ENCODE measurements around the gene SLC7A14. TPM values are rescaled to one million over a fixed set of nuclear protein-coding genes. Genes with fewer than 3 reads are reported as not detected.

Gene SLC7A14
- total and polyA plus RNA-seq, 2 experiments from 2014 or later = 0.05 TPM; not detected in 1

- Histone ChIP-seq H4K20me1 (ENCODE audit: insufficient read depth) (no peaks in the 10 kb centered on the region), H3K4me1 (ENCODE audit: insufficient read depth) (no peaks in the 10 kb centered on the region), H3K4me3 (no peak overlapping the region), H3F3A (ENCODE audit: insufficient read depth) (no peaks in the 10 kb centered on the region), H2AFZ (no peak overlapping the region), H3K9me3 (ENCODE audit: low read depth) (no peaks in the 10 kb centered on the region), H3K4me2 (ENCODE audit: unreplicated experiment) (no peak overlapping the region), H3K79me2 (ENCODE audit: insufficient read depth) (no peaks in the 10 kb centered on the region), H3K9ac (no peak overlapping the region), H3K36me3 (ENCODE audit: low read depth) (no peaks in the 10 kb centered on the region), H3K27ac (no peak overlapping the region), H3K9me2 (ENCODE audit: insufficient read depth) (peaks cover 7% of the 10 kb centered on the region; the same call in 1 of the 2 replicates), H3K27me3 (replicated peaks; ENCODE audit: insufficient read depth) (no peaks in the 10 kb centered on the region)
- no peak for TF ChIP-seq EZH2 (IDR thresholded peaks at IDR 0.05; ENCODE audit: insufficient read depth, poor library complexity, severe bottlenecking)
- TF ChIP-seq EZH2phosphoT487 (IDR thresholded peaks at IDR 0.05; ENCODE audit: insufficient read depth, low read depth) = no peak
- 74 to 86% methylated on average over 1 of the region's 1 CpG for WGBS, 2 experiments (ENCODE audit: low coverage in 1 of 2, low lambda C conversion rate in 2 of 2, missing lambda C conversion rate in 2 of 2)
- peak; percentile 15 for DNase-seq
- in situ Hi-C loops (cut with MboI) = no loop called here
Observed at GRCh38 chr3:170602556-170602955, 16.7 kb upstream of the SLC7A14 start.

GRCh38 chr3:170600005-170600624 lies 14.2 kb upstream of the SLC7A14 start:
- Histone ChIP-seq H3K4me1 (ENCODE audit: insufficient read depth) (no peaks in the 10 kb centered on the region), H4K20me1 (ENCODE audit: insufficient read depth) (no peaks in the 10 kb centered on the region), H2AFZ (no peak overlapping the region), H3K4me2 (ENCODE audit: unreplicated experiment) (no peak overlapping the region), H3K36me3 (ENCODE audit: low read depth) (no peaks in the 10 kb centered on the region), H3K9me3 (ENCODE audit: low read depth) (no peaks in the 10 kb centered on the region), H3K9me2 (ENCODE audit: insufficient read depth) (peaks cover 7% of the 10 kb centered on the region; the same call in 1 of the 2 replicates), H3F3A (ENCODE audit: insufficient read depth) (no peaks in the 10 kb centered on the region), H3K27me3 (replicated peaks; ENCODE audit: insufficient read depth) (no peaks in the 10 kb centered on the region), H3K4me3 (no peak overlapping the region), H3K79me2 (ENCODE audit: insufficient read depth) (no peaks in the 10 kb centered on the region), H3K27ac (no peak overlapping the region), H3K9ac (no peak overlapping the region)
- WGBS, 2 experiments (ENCODE audit: low coverage in 1 of 2, low lambda C conversion rate in 2 of 2, missing lambda C conversion rate in 2 of 2) = 56% methylated on average over 4 of the region's 4 CpGs
- TF ChIP-seq EZH2 (IDR thresholded peaks at IDR 0.05; ENCODE audit: insufficient read depth, poor library complexity, severe bottlenecking) (no peak), EZH2phosphoT487 (IDR thresholded peaks at IDR 0.05; ENCODE audit: insufficient read depth, low read depth) (no peak)
- DNase-seq = no peak
- in situ Hi-C loops (cut with MboI) = no loop called here

GRCh38 chr3:170599091-170599490 lies 13.2 kb upstream of the SLC7A14 start:
- H2AFZ ChIP-seq = no peak overlapping the region
- no peak overlapping the region for H3K27ac ChIP-seq
- no peaks in the 10 kb centered on the region for H3K36me3 ChIP-seq (ENCODE audit: low read depth)
- no peaks in the 10 kb centered on the region for H3K9me3 ChIP-seq (ENCODE audit: low read depth)
- no peaks in the 10 kb centered on the region for H3K79me2 ChIP-seq (ENCODE audit: insufficient read depth)
- DNase-seq = no peak
- H3K9ac ChIP-seq = no peak overlapping the region
- no peak overlapping the region for H3K4me2 ChIP-seq (ENCODE audit: unreplicated experiment)
- TF ChIP-seq EZH2phosphoT487 (IDR thresholded peaks at IDR 0.05; ENCODE audit: insufficient read depth, low read depth) (no peak), EZH2 (IDR thresholded peaks at IDR 0.05; ENCODE audit: insufficient read depth, poor library complexity, severe bottlenecking) (no peak)
- H3K27me3 ChIP-seq (replicated peaks; ENCODE audit: insufficient read depth) = no peaks in the 10 kb centered on the region
- in situ Hi-C loops (cut with MboI) = no loop called here
- H3K9me2 ChIP-seq (ENCODE audit: insufficient read depth) = peaks cover 7% of the 10 kb centered on the region; the same call in 1 of the 2 replicates
- 75 to 94% methylated on average over 1 of the region's 1 CpG for WGBS, 2 experiments (ENCODE audit: low coverage in 1 of 2, low lambda C conversion rate in 2 of 2, missing lambda C conversion rate in 2 of 2)
- no peaks in the 10 kb centered on the region for H3F3A ChIP-seq (ENCODE audit: insufficient read depth)
- no peak overlapping the region for H3K4me3 ChIP-seq
- no peaks in the 10 kb centered on the region for H4K20me1 ChIP-seq (ENCODE audit: insufficient read depth)
- no peaks in the 10 kb centered on the region for H3K4me1 ChIP-seq (ENCODE audit: insufficient read depth)

GRCh38 chr3:170598091-170598502 lies 12.2 kb upstream of the SLC7A14 start:
- H3K4me1 ChIP-seq (ENCODE audit: insufficient read depth) = no peaks in the 10 kb centered on the region
- in situ Hi-C loops (cut with MboI) = no loop called here
- H3K9me3 ChIP-seq (ENCODE audit: low read depth) = no peaks in the 10 kb centered on the region
- H3K9ac ChIP-seq = no peak overlapping the region
- no peak for TF ChIP-seq EZH2phosphoT487 (IDR thresholded peaks at IDR 0.05; ENCODE audit: insufficient read depth, low read depth)
- TF ChIP-seq EZH2 (IDR thresholded peaks at IDR 0.05; ENCODE audit: insufficient read depth, poor library complexity, severe bottlenecking) = no peak
- H3K27ac ChIP-seq = no peak overlapping the region
- no peak overlapping the region for H3K4me3 ChIP-seq
- H3K4me2 ChIP-seq (ENCODE audit: unreplicated experiment) = no peak overlapping the region
- H3K27me3 ChIP-seq (replicated peaks; ENCODE audit: insufficient read depth) = no peaks in the 10 kb centered on the region; the same call in 1 of the 2 replicates
- no peaks in the 10 kb centered on the region for H3K36me3 ChIP-seq (ENCODE audit: low read depth)
- DNase-seq = no peak
- H2AFZ ChIP-seq = no peak overlapping the region
- H3K9me2 ChIP-seq (ENCODE audit: insufficient read depth) = peaks cover 7% of the 10 kb centered on the region; the same call in 1 of the 2 replicates
- no peaks in the 10 kb centered on the region for H3F3A ChIP-seq (ENCODE audit: insufficient read depth)
- no peaks in the 10 kb centered on the region for H3K79me2 ChIP-seq (ENCODE audit: insufficient read depth)
- no peaks in the 10 kb centered on the region for H4K20me1 ChIP-seq (ENCODE audit: insufficient read depth)

GRCh38 chr3:170594528-170594927 lies 8.7 kb upstream of the SLC7A14 start:
- in situ Hi-C loops (cut with MboI) = no loop called here

More at GRCh38 chr3:170594528-170594927, 8.7 kb upstream of the SLC7A14 start:
- Histone ChIP-seq H3K9me2 (ENCODE audit: insufficient read depth) (no peaks in the 10 kb centered on the region; the same call in 1 of the 2 replicates), H3K9ac (no peak overlapping the region), H2AFZ (no peak overlapping the region), H3K27me3 (replicated peaks; ENCODE audit: insufficient read depth) (no peaks in the 10 kb centered on the region; the same call in 1 of the 2 replicates), H3K27ac (no peak overlapping the region), H3K9me3 (ENCODE audit: low read depth) (no peaks in the 10 kb centered on the region), H3F3A (ENCODE audit: insufficient read depth) (no peaks in the 10 kb centered on the region), H3K4me1 (ENCODE audit: insufficient read depth) (no peaks in the 10 kb centered on the region), H4K20me1 (ENCODE audit: insufficient read depth) (no peaks in the 10 kb centered on the region), H3K36me3 (ENCODE audit: low read depth) (no peaks in the 10 kb centered on the region), H3K4me3 (no peak overlapping the region), H3K4me2 (ENCODE audit: unreplicated experiment) (no peak overlapping the region), H3K79me2 (ENCODE audit: insufficient read depth) (no peaks in the 10 kb centered on the region)
- DNase-seq = no peak
- TF ChIP-seq EZH2 (IDR thresholded peaks at IDR 0.05; ENCODE audit: insufficient read depth, poor library complexity, severe bottlenecking) (no peak), EZH2phosphoT487 (IDR thresholded peaks at IDR 0.05; ENCODE audit: insufficient read depth, low read depth) (no peak)

Data from GM23248 (cell line).